ENCODE data around the gene PPIP5K1. TPM values are rescaled to one million over a fixed set of nuclear protein-coding genes. Genes with fewer than 3 reads are reported as not detected.

The PPIP5K1 gene
- total RNA-seq, 1 experiment from 2014 or later, result 64.0 TPM

GRCh38 chr15:43545426-43545825, 44.6 kb downstream of the PPIP5K1 start:
- Mint-ChIP-seq H3K4me3 (ENCODE audit: unreplicated experiment) (no peak overlapping the region), H3K27ac (ENCODE audit: low read depth, unreplicated experiment) (no peak overlapping the region), H3K4me1 (ENCODE audit: insufficient read depth, unreplicated experiment) (no peaks in the 10 kb centered on the region), H3K27me3 (ENCODE audit: insufficient read depth, unreplicated experiment) (no peaks in the 10 kb centered on the region), H3K9me3 (ENCODE audit: unreplicated experiment) (no peaks in the 10 kb centered on the region), H3K36me3 (ENCODE audit: insufficient read depth, unreplicated experiment) (peaks cover 13% of the 10 kb centered on the region)
- BruUV-seq (replicated peaks), result no TSS peak
- ChIA-PET POLR2A (no interaction called here), CTCF (interaction anchor here (0.6 to 1.1 kb wide), 2 partner anchors 29 to 30 kb away, joined by 3 to 5 read pairs; no protein-coding TSS in a partner anchor)
- intact Hi-C loops (cut with micrococcal nuclease), result no loop called here
- no peak for DNase-seq (ENCODE audit: unreplicated experiment)
- no peak for TF ChIP-seq CTCF (IDR thresholded peaks at IDR 0.05; ENCODE audit: unreplicated experiment)

GRCh38 chr15:43544266-43544665, 45.7 kb downstream of the PPIP5K1 start:
- Mint-ChIP-seq H3K4me3 (ENCODE audit: unreplicated experiment) (no peak overlapping the region), H3K27ac (ENCODE audit: low read depth, unreplicated experiment) (no peak overlapping the region), H3K4me1 (ENCODE audit: insufficient read depth, unreplicated experiment) (no peaks in the 10 kb centered on the region), H3K27me3 (ENCODE audit: insufficient read depth, unreplicated experiment) (no peaks in the 10 kb centered on the region), H3K36me3 (ENCODE audit: insufficient read depth, unreplicated experiment) (peaks cover 14% of the 10 kb centered on the region), H3K9me3 (ENCODE audit: unreplicated experiment) (no peaks in the 10 kb centered on the region)
- no peak for TF ChIP-seq CTCF (IDR thresholded peaks at IDR 0.05; ENCODE audit: unreplicated experiment)
- ChIA-PET POLR2A (interaction anchor here (1.8 kb wide), 1 partner anchor 8 kb away, joined by 5 read pairs; no protein-coding TSS in a partner anchor), CTCF (interaction anchor here (0.6 kb wide), 2 partner anchors 43 to 173 kb away, joined by 3 to 4 read pairs; no protein-coding TSS in a partner anchor)
- BruUV-seq (replicated peaks), result no TSS peak
- intact Hi-C loops (cut with micrococcal nuclease), result no loop called here
- no peak for DNase-seq (ENCODE audit: unreplicated experiment)

GRCh38 chr15:43541785-43542184, 48.2 kb downstream of the PPIP5K1 start:
- H3K4me1 Mint-ChIP-seq (ENCODE audit: insufficient read depth, unreplicated experiment), result no peaks in the 10 kb centered on the region
- no peak for TF ChIP-seq CTCF (IDR thresholded peaks at IDR 0.05; ENCODE audit: unreplicated experiment)
- no peaks in the 10 kb centered on the region for H3K9me3 Mint-ChIP-seq (ENCODE audit: unreplicated experiment)
- intact Hi-C loops (cut with micrococcal nuclease), result no loop called here
- no TSS peak for BruUV-seq (replicated peaks)
- H3K27me3 Mint-ChIP-seq (ENCODE audit: insufficient read depth, unreplicated experiment), result no peaks in the 10 kb centered on the region
- H3K36me3 Mint-ChIP-seq (ENCODE audit: insufficient read depth, unreplicated experiment), result peaks cover 12% of the 10 kb centered on the region
- ChIA-PET CTCF (interaction anchor here (0.6 to 1.6 kb wide), 3 partner anchors 27 to 53 kb away, joined by 3 to 5 read pairs (median 3); no protein-coding TSS in a partner anchor), POLR2A (interaction anchor here (0.7 to 0.8 kb wide), 2 partner anchors 13 to 1451 kb away, joined by 3 read pairs; no protein-coding TSS in a partner anchor)
- no peak overlapping the region for H3K27ac Mint-ChIP-seq (ENCODE audit: low read depth, unreplicated experiment)
- DNase-seq (ENCODE audit: unreplicated experiment), result peak; percentile 31
- H3K4me3 Mint-ChIP-seq (ENCODE audit: unreplicated experiment), result no peak overlapping the region

- H3K27ac Mint-ChIP-seq (ENCODE audit: low read depth, unreplicated experiment), result no peak overlapping the region
- no peaks in the 10 kb centered on the region for H3K27me3 Mint-ChIP-seq (ENCODE audit: insufficient read depth, unreplicated experiment)
- H3K4me1 Mint-ChIP-seq (ENCODE audit: insufficient read depth, unreplicated experiment), result no peaks in the 10 kb centered on the region
- no peak for DNase-seq (ENCODE audit: unreplicated experiment)
- no peak overlapping the region for H3K4me3 Mint-ChIP-seq (ENCODE audit: unreplicated experiment)
- intact Hi-C loops (cut with micrococcal nuclease), result no loop called here
- H3K36me3 Mint-ChIP-seq (ENCODE audit: insufficient read depth, unreplicated experiment), result peaks cover 21% of the 10 kb centered on the region
- CTCF ChIA-PET, result no interaction called here
- no peak for TF ChIP-seq CTCF (IDR thresholded peaks at IDR 0.05; ENCODE audit: unreplicated experiment)
- H3K9me3 Mint-ChIP-seq (ENCODE audit: unreplicated experiment), result no peaks in the 10 kb centered on the region
- POLR2A ChIA-PET, result no interaction called here
- no TSS peak for BruUV-seq (replicated peaks)
These were observed 51.9 kb downstream of the PPIP5K1 start for GRCh38 chr15:43538091-43538490.
